Measurements from ENCODE around the gene CALCOCO1.

The CALCOCO1 gene

DNA sequence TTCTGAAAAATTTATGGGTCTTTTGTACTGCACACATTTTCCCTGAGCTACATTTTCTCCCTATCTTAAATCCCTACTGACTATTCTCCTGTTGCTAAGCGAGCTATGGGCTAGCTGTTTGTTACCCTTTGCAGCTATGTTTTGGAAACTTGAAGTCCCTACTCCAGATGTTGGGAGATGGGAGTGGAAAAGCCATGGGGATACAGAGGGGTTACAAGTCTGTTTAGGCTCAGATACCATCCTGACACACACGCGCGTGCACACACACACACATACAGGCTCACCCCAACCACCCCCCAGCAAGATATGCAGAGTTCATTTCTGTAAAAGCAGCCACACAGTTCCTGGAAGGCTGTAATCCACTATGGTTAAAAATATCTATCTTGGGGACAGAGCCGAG lies 67.2 kb downstream of the CALCOCO1 start:
- DNase-seq (ENCODE audit: low read depth, low spot score) = no peak

DNA sequence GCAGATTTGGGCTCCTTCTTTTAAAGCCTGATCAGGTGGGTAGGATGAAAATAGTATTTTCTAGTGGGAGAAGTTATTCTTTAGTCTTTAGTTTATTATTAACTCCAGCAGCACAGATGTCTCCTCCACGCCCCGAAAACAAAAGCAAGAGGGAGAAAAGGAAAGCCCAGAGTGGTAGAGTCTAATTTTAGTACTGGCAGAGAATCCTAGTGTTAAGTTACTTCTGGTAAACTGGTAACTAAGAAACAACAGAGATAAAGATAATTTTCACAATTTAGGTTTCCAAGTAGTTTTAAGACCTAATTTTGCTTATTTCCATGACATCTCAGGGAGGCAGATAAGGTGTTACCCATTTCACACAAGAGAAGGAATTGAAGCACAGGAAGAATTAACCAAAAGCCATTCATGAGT lies 67.7 kb downstream of the CALCOCO1 start:
- DNase-seq (ENCODE audit: low read depth, low spot score) = no peak

DNA sequence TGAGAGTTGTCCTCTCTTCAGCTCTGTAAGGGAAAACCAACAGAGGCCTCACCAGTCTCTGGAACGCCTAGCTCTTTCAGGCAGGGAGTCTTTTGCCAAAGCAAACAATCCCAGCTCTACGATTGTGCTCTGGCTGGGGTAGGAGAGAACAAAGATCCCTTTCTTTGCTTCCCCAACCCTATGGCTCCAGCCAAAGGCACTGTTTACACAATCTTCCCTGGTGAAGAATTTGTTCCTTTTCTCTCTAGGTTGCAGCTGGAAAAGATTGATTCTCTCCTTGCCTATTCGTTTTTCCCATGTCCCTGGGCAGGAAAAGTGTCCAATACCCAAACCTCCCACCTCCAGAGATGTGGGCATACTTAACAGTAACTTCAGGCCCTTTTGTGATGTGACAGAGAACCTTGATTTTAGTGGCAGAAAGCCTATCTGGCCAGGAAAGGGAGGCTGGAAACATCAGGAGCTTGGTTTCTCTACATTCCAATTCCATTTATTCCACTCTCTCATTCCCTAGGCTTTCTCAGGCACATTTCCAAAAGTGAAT lies 68.2 kb downstream of the CALCOCO1 start:
- no peak for DNase-seq (ENCODE audit: low read depth, low spot score)

All from activated CD4-positive, CD25-positive, alpha-beta regulatory T cell treated with anti-CD3 and anti-CD28 coated beads, Interleukin-2, amount 50 U/mL, for 16 hours (primary cell).